GM12864 (cell line): Measurements from ENCODE around the gene DDX28.
"Not testable (repeated sequence)": the region's sequence is repeated elsewhere in the genome, so short reads cannot be mapped to it uniquely, and the experiment has no call there.

ENCODE experiments used
- DNase-seq: peaks from one replicate; pipeline ENCODE4 v3.0.0-alpha.2; 2011; ENCODE audit warnings: low read depth
- H3K4me3 ChIP-seq: 2 replicates; pipeline ENCODE4 v1.5.1; 2011; ENCODE audit warnings: mild to moderate bottlenecking, low read depth, low read length, control low read depth
- TF ChIP-seq, protein P1 (sequence below): IDR thresholded peaks from 2 replicates; pipeline ENCODE4 v1.5.1; 2011; ENCODE audit warnings: low read depth, mild to moderate bottlenecking, moderate library complexity, low read length, control low read depth, inconsistent platforms; ENCODE audit errors: missing control alignments

DDX28 gene

GRCh38 chr16:68022278-68022727 lies 729 bp downstream of the DDX28 start:
- no peak for DNase-seq
- TF ChIP-seq, protein P1, sequence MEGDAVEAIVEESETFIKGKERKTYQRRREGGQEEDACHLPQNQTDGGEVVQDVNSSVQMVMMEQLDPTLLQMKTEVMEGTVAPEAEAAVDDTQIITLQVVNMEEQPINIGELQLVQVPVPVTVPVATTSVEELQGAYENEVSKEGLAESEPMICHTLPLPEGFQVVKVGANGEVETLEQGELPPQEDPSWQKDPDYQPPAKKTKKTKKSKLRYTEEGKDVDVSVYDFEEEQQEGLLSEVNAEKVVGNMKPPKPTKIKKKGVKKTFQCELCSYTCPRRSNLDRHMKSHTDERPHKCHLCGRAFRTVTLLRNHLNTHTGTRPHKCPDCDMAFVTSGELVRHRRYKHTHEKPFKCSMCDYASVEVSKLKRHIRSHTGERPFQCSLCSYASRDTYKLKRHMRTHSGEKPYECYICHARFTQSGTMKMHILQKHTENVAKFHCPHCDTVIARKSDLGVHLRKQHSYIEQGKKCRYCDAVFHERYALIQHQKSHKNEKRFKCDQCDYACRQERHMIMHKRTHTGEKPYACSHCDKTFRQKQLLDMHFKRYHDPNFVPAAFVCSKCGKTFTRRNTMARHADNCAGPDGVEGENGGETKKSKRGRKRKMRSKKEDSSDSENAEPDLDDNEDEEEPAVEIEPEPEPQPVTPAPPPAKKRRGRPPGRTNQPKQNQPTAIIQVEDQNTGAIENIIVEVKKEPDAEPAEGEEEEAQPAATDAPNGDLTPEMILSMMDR, result no peak

GRCh38 chr16:68021490-68021889 lies 1.5 kb downstream of the DDX28 start:
- TF ChIP-seq, protein P1, result no peak
- no peak overlapping the region for H3K4me3 ChIP-seq
- DNase-seq, result no peak

More at GRCh38 chr16:68022278-68022727, 729 bp downstream of the DDX28 start:
- H3K4me3 ChIP-seq, result peak overlapping the region; percentile 95

- DNase-seq, result no peak
- TF ChIP-seq, protein P1, result no peak
Measured at GRCh38 chr16:68019167-68019680, 3.8 kb downstream of the DDX28 start.

DNA sequence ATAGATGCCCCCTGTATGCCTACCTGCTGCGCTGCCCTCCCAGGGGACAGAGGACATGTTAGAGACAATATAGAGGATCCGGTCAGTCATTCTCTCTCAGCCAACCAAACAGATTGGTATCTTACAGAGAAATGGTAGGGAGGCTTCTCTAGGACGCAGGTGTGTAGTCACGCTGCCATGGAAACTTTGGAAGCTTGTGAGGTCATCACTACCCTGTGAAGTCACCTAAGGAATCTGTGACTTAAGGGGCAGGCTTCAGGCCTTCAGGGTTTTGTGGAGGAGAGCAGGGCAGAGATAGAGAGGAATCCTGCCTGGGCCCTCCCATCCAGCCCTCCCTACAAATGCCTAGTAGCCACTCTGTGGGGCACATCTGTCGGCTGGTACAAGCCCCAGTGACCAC lies 7.4 kb downstream of the DDX28 start, which contains the start of gene DPEP2NB:
Gene DPEP2NB (minus strand): TSS at position 231 of the 400 bp plus-strand sequence. CDS start 141 bp downstream, at position 90.
- TF ChIP-seq, protein P1, result no peak
- no peak within 1 kb of the TSS for H3K4me3 ChIP-seq
- no peak for DNase-seq

More at GRCh38 chr16:68019167-68019680, 3.8 kb downstream of the DDX28 start:
- H3K4me3 ChIP-seq, result no peak overlapping the region

GRCh38 chr16:68013440-68013839 lies 9.6 kb downstream of the DDX28 start:
- TF ChIP-seq, protein P1, result no peak
- no peak for DNase-seq
- H3K4me3 ChIP-seq, result no peak overlapping the region

- DNase-seq, H3K4me3 ChIP-seq: not testable (repeated sequence)
Measured at GRCh38 chr16:68009872-68010271, 13.2 kb downstream of the DDX28 start.

GRCh38 chr16:68009157-68009735 lies 13.8 kb downstream of the DDX28 start:
- no peak overlapping the region for H3K4me3 ChIP-seq
- no peak for DNase-seq
- TF ChIP-seq, protein P1, result no peak
